Left ventricle myocardium inferior (tissue), 1 donor: ENCODE data around the gene ZNF385B. TPM values are rescaled to one million over a fixed set of nuclear protein-coding genes. Genes with fewer than 3 reads are reported as not detected.

ENCODE experiments used
- DNase-seq: peaks from one replicate; pipeline ENCODE4 v3.0.0-alpha.2; 2020
- H3K27ac ChIP-seq: fragments of 200-600 bp; replicated peaks from 2 replicates; pipeline ENCODE4 v1.8.0; 2021
- H3K27me3 ChIP-seq: fragments of 200-600 bp; 2 replicates; pipeline ENCODE4 v1.8.0; 2021; ENCODE audit warnings: low read depth
- H3K36me3 ChIP-seq: fragments of 200-600 bp; 2 replicates; pipeline ENCODE4 v1.8.0; 2021
- H3K4me1 ChIP-seq: fragments of 200-600 bp; 2 replicates; pipeline ENCODE4 v1.8.0; 2021
- H3K4me3 ChIP-seq: fragments of 200-600 bp; 2 replicates; pipeline ENCODE4 v1.8.0; 2021; ENCODE audit warnings: mild to moderate bottlenecking, moderate library complexity
- H3K9me3 ChIP-seq: fragments of 200-600 bp; replicated peaks from 2 replicates; pipeline ENCODE4 v1.8.0; 2021
- CTCF ChIP-seq: fragments of 200-600 bp; IDR thresholded peaks from 2 replicates; pipeline ENCODE4 v1.8.0; 2021; ENCODE audit warnings: antibody characterized with exemption, mild to moderate bottlenecking, borderline replicate concordance
- intact Hi-C: fragments of 100-400 bp; cut with micrococcal nuclease; formaldehyde crosslinking; loops from one replicate; pipeline ENCODE4 v1.11.0; 2022
- total RNA-seq: library from RNA; stranded (reverse); fragmentation: NEBNext Ultra II Directional; extraction: Animal tissue kit (Norgen Biotek cat#: 25700); gene quantifications from one replicate; pipeline ENCODE4 v1.2.1, GENCODE V29; 2021
- donor health status: DM: no; HTN: yes; CAD: no; lungs with severe emphysema.

ZNF385B gene
- total RNA-seq, 1 donor from 2014 or later, result 0.14 TPM

DNA sequence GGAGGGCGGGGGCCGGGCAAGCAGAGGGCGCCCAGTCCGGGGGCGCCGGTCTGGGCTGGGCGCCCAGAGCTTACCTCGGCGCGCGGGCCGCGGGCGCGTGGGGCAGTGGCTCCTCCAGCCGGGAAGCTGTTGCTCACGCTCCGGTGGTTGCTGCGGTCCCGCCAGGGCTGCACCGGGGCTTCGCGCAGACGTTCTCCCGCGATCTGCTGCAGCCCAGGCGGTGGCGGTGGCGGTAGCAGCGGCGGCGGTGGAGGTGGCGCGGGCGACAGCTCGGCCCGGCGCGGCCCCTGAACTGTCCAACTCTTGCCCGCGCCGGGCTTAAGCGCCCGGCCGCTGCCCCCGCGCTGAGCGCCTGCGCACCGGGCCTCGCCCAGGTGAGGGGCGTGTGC lies 391 bp downstream of the ZNF385B start:
- Histone ChIP-seq H3K27me3 (peaks cover 85% of the 10 kb centered on the region), H3K36me3 (no peaks in the 10 kb centered on the region), H3K27ac (no peak overlapping the region), H3K4me3 (peak overlapping the region; percentile 63), H3K4me1 (peaks cover 16% of the 10 kb centered on the region), H3K9me3 (no peaks in the 10 kb centered on the region)
- no peak for DNase-seq
- TF ChIP-seq CTCF, result no peak
- intact Hi-C loops, result no loop called here

DNA sequence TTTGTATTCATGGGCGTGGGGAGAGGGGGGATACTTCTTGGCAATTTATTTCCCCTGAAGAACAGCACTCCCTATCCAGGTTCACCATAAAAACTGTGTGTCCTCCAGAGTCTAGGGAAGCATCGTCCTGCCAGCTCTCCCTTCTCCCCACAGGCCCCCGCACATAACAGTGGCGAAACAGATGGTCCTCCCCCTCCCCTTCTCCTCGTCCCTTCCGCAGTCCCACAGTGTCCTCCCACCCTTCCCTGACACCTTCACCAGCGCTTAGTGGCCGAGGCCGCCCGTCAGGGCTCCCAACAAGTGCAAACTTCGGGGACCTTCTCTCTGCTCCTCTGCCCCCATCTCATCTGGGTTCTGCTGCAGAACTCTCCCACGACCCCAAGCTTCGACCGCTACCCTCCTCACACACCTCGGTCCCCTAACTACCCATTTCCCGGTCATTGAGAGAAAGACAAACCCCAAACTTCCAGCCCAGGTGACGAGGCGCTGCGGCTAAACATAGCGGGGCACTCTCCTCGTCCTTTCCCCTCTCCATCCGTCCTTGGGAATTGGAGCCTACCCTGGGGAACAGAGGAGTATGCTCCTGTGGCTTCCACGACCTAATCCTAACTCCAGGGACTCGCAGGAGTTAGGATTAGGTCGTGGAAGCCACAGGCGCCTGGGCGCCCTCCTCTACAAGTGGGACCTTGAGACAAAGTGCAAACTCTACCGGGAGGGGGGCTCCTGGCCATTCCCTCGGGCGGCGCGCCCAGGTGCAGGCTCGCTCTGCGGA lies 971 bp downstream of the ZNF385B start:
- H3K4me1 ChIP-seq, result peaks cover 16% of the 10 kb centered on the region
- H3K9me3 ChIP-seq, result no peaks in the 10 kb centered on the region
- DNase-seq, result no peak
- peak overlapping the region; percentile 63 for H3K4me3 ChIP-seq
- no peaks in the 10 kb centered on the region for H3K36me3 ChIP-seq
- peaks cover 90% of the 10 kb centered on the region for H3K27me3 ChIP-seq
- TF ChIP-seq CTCF, result no peak
- intact Hi-C loops, result no loop called here
- H3K27ac ChIP-seq, result no peak overlapping the region

DNA sequence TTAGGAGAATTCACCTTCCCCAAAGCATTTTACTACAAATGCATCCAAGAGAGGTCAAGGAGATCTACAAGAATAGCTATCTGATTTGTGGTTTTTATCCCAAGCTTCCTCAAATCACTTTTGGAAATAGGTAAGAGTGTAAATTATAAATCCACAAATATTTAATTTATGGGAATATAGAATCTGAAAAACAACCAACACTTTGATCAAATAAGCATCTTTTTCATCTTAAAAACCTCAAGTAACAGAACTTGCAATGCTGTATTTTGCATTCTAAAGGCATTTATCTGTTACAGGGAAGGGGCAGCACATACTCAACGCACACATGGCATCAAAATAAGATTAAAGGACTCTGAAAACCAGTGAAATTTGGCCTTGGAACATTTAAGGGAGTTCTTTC lies 1.9 kb downstream of the ZNF385B start:
- intact Hi-C loops, result no loop called here
- no peak for DNase-seq
- no peaks in the 10 kb centered on the region for H3K9me3 ChIP-seq
- no peak overlapping the region for H3K4me3 ChIP-seq
- H3K27ac ChIP-seq, result no peak overlapping the region
- H3K36me3 ChIP-seq, result no peaks in the 10 kb centered on the region
- H3K27me3 ChIP-seq, result peaks cover 90% of the 10 kb centered on the region
- peaks cover 16% of the 10 kb centered on the region for H3K4me1 ChIP-seq
- TF ChIP-seq CTCF, result no peak

DNA sequence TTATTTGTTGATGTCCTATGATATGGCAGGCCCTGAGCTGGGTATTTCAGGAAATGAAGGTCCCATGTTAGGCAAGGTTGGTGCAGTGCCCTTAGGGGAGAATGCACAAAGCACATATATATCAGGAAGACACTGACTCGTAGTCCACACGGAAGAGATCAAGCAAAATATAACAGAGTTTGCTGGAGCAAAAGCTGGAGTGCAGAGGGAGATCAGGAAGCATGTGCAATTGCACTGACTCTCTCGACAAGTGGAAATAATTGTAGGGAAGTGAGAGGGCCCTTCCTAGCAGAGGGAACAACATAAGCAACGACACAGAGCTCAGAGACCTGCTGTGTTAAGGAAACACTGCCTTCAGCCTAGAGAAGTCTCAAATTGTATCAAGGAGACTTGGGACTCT lies 4.2 kb downstream of the ZNF385B start:
- H3K27me3 ChIP-seq, result peaks cover 79% of the 10 kb centered on the region
- H3K9me3 ChIP-seq, result no peaks in the 10 kb centered on the region
- TF ChIP-seq CTCF, result no peak
- H3K4me1 ChIP-seq, result peaks cover 16% of the 10 kb centered on the region
- no peak overlapping the region for H3K4me3 ChIP-seq
- no peaks in the 10 kb centered on the region for H3K36me3 ChIP-seq
- no peak for DNase-seq
- no peak overlapping the region for H3K27ac ChIP-seq
- intact Hi-C loops, result no loop called here

DNA sequence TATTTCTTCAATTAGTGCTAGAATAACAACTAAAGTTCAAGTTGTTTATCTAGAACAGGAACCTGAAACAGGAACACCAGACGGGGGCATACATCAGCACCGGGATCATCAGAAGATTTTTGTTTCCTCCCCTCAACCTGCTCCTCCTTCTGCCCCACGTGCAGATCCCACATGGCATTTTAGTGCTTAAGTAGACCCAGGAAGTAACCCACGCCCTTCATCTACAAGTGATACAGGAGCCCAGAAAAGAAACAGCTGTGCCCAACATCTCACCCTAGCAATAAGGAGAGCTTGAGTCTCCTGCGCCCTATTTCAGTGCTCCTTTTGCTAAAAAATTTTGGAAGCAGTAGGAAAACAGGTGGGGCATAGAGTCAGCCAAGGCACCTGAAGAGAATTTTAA lies 5.2 kb downstream of the ZNF385B start:
- peaks cover 79% of the 10 kb centered on the region for H3K27me3 ChIP-seq
- intact Hi-C loops, result no loop called here
- TF ChIP-seq CTCF, result no peak
- H3K4me3 ChIP-seq, result no peak overlapping the region
- H3K4me1 ChIP-seq, result peaks cover 9% of the 10 kb centered on the region
- H3K9me3 ChIP-seq, result no peaks in the 10 kb centered on the region
- no peak for DNase-seq
- H3K36me3 ChIP-seq, result no peaks in the 10 kb centered on the region
- no peak overlapping the region for H3K27ac ChIP-seq
